ENCODE measurements around the gene CTNNA3.

DNA sequence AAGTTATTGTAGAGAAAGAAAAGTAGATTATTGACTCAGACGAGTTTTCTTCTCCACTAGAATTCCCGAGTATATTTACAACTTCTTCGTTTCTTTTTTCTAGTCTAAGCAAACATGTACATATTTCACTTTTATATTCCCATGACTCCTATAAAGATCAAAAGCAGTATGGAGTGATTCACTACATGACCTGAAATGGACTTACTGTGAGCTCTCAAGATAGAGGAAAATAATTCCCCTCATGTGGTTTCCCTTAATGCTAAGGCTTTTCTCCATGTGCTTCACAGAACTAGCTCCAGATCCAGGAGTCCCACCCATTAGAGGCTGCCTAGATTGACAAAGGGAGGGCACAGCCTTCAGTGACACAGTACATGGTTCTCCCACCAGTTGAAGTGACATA, 1593.2 kb downstream of the CTNNA3 start:
- TF ChIP-seq POLR2A (IDR thresholded peaks at IDR 0.05) = no peak
- TF ChIP-seq, protein P1, sequence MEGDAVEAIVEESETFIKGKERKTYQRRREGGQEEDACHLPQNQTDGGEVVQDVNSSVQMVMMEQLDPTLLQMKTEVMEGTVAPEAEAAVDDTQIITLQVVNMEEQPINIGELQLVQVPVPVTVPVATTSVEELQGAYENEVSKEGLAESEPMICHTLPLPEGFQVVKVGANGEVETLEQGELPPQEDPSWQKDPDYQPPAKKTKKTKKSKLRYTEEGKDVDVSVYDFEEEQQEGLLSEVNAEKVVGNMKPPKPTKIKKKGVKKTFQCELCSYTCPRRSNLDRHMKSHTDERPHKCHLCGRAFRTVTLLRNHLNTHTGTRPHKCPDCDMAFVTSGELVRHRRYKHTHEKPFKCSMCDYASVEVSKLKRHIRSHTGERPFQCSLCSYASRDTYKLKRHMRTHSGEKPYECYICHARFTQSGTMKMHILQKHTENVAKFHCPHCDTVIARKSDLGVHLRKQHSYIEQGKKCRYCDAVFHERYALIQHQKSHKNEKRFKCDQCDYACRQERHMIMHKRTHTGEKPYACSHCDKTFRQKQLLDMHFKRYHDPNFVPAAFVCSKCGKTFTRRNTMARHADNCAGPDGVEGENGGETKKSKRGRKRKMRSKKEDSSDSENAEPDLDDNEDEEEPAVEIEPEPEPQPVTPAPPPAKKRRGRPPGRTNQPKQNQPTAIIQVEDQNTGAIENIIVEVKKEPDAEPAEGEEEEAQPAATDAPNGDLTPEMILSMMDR (IDR thresholded peaks at IDR 0.05) = no peak
